GM12878 (cell line): Measurements from ENCODE around the gene KIAA0930. TPM values are rescaled to one million over a fixed set of nuclear protein-coding genes. Genes with fewer than 3 reads are reported as not detected.

Experiments used
- ATAC-seq: fragments of 200-7000 bp; cut with Tn5 transposase; 3 replicates; pipeline ENCODE4 v1.9.1; 2020; ENCODE audit warnings: mild to moderate bottlenecking, moderate library complexity
- BruUV-seq: library from RNA; stranded (reverse); fragments of 400-500 nt; replicated peaks from 2 replicates; lab custom pipeline; 2021; lab: Mats Ljungman, UMichigan
- CTCF ChIA-PET: fragments of 300-600 bp; sonication (Branson Sonifier 250); formaldehyde crosslinking; extraction: SDS; loops from one replicate; lab custom pipeline; 2021; ENCODE audit warnings: inconsistent platforms; lab: Yijun Ruan, JAX
- POLR2A ChIA-PET: fragments of 350-600 bp; formaldehyde crosslinking; extraction: SDS; loops from one replicate; lab custom pipeline; 2021; ENCODE audit warnings: inconsistent platforms; lab: Charles Lee
- RAD21 ChIA-PET: fragments of 300-600 bp; sonication (Branson Sonifier 250); formaldehyde crosslinking; loops from one replicate; lab custom pipeline; 2023; ENCODE audit warnings: antibody characterized with exemption; ENCODE audit not compliant: unreplicated experiment; lab: Charles Lee
- SMC1A ChIA-PET: fragments of 300-600 bp; sonication (Branson Sonifier 250); formaldehyde crosslinking; loops from one replicate; lab custom pipeline; 2023; ENCODE audit not compliant: unreplicated experiment, uncharacterized antibody; lab: Charles Lee
- DNase-seq: peaks from one replicate; pipeline ENCODE4 v3.0.0-alpha.2; 2011; ENCODE audit warnings: low read depth, low spot score
- FAIRE-seq: peaks from 3 replicates; lab custom pipeline; 2011; peaks lifted over from hg19 to GRCh38; lab: Jason Lieb, UNC
- H2AFZ ChIP-seq: 2 replicates; pipeline ENCODE4 v1.6.0; 2011; ENCODE audit warnings: low read depth, low read length, control low read depth; ENCODE audit not compliant: control insufficient read depth
- H3K27ac ChIP-seq: 2 replicates; pipeline ENCODE4 v1.5.1; 2011; ENCODE audit warnings: control low read depth; ENCODE audit not compliant: control insufficient read depth, insufficient read depth
- H3K27me3 ChIP-seq, 2 experiments: replicated peaks in 1 of 2; 2 replicates each; pipeline versions ENCODE4 v1.6.0 to v1.6.1; 2011; ENCODE audit warnings: low read length in 1 of 2; ENCODE audit not compliant: control insufficient read depth in 2 of 2, insufficient read depth in 2 of 2
- H3K36me3 ChIP-seq, 2 experiments: 2 replicates each; pipeline ENCODE4 v1.5.1; 2011; ENCODE audit warnings: low read length in 1 of 2; ENCODE audit not compliant: control insufficient read depth in 2 of 2, insufficient read depth in 2 of 2
- H3K4me1 ChIP-seq: 2 replicates; pipeline ENCODE4 v1.6.1; 2011; ENCODE audit warnings: mild to moderate bottlenecking, low read length, moderate library complexity, mixed read lengths; ENCODE audit not compliant: control insufficient read depth, insufficient read depth
- H3K4me2 ChIP-seq: 2 replicates; pipeline ENCODE4 v1.6.0; 2011; ENCODE audit warnings: control low read depth; ENCODE audit not compliant: control insufficient read depth, insufficient read depth
- H3K4me3 ChIP-seq: fragments of 200-600 bp; sonication (generic); 2 replicates; pipeline ENCODE4 v1.5.1; 2016
- H3K79me2 ChIP-seq: 2 replicates; pipeline ENCODE4 v1.6.0; 2011; ENCODE audit warnings: low read length; ENCODE audit not compliant: control insufficient read depth, insufficient read depth
- H3K9ac ChIP-seq: 2 replicates; pipeline ENCODE4 v1.8.0; 2011; ENCODE audit warnings: low read length, control low read depth, mixed read lengths; ENCODE audit not compliant: control insufficient read depth, insufficient read depth
- H3K9me3 ChIP-seq: replicated peaks from 3 replicates; pipeline ENCODE4 v1.5.1; 2011; ENCODE audit warnings: mild to moderate bottlenecking, low read length; ENCODE audit not compliant: control insufficient read depth, insufficient read depth
- H4K20me1 ChIP-seq: 2 replicates; pipeline ENCODE4 v1.6.0; 2011; ENCODE audit not compliant: control insufficient read depth, insufficient read depth
- BACH1 ChIP-seq: fragments of 450-650 bp; IDR thresholded peaks from 2 replicates; pipeline ENCODE4 v1.6.1; 2017; ENCODE audit warnings: mild to moderate bottlenecking, borderline replicate concordance
- CBX5 ChIP-seq: sonication (generic); IDR thresholded peaks from 2 replicates; pipeline ENCODE4 v1.6.1; 2016; ENCODE audit warnings: low read depth, moderate library complexity, mild to moderate bottlenecking, inconsistent platforms
- EP300 ChIP-seq, 2 experiments: fragments of 150-350 bp in 1 of 2; IDR thresholded peaks; 2 replicates each; pipeline ENCODE4 v1.6.1; 2011 to 2012; ENCODE audit warnings: low read depth in 2 of 2, low read length in 2 of 2, borderline replicate concordance in 1 of 2, improper control_type of control experiment in 1 of 2, inconsistent platforms in 1 of 2; ENCODE audit not compliant: control insufficient read depth in 1 of 2
- EZH2 ChIP-seq: IDR thresholded peaks from 2 replicates; pipeline ENCODE4 v1.6.1; 2012; ENCODE audit warnings: low read depth, mild to moderate bottlenecking, control low read depth, inconsistent platforms, low read length, borderline replicate concordance; ENCODE audit not compliant: control insufficient read depth
- LARP7 ChIP-seq: fragments of 450-650 bp; IDR thresholded peaks from 2 replicates; pipeline ENCODE4 v1.6.1; 2017; ENCODE audit warnings: mild to moderate bottlenecking
- MLLT1 ChIP-seq: fragments of 450-650 bp; IDR thresholded peaks from 2 replicates; pipeline ENCODE4 v1.6.1; 2016; ENCODE audit warnings: mild to moderate bottlenecking
- NFIC ChIP-seq: IDR thresholded peaks from 2 replicates; pipeline ENCODE4 v1.6.1; 2012; ENCODE audit warnings: low read depth, mild to moderate bottlenecking, inconsistent platforms, low read length, moderate library complexity
- SIN3A ChIP-seq: IDR thresholded peaks from 2 replicates; pipeline ENCODE4 v1.6.1; 2012; ENCODE audit warnings: low read depth, low read length, improper control_type of control experiment
- SMAD5 ChIP-seq: IDR thresholded peaks from 2 replicates; pipeline ENCODE4 v1.6.1; 2016; ENCODE audit warnings: antibody characterized with exemption, low read depth
- SMC3 ChIP-seq: IDR thresholded peaks from 2 replicates; pipeline ENCODE4 v1.6.1; 2011; ENCODE audit warnings: low read length, improper control_type of control experiment, borderline replicate concordance
- SRF ChIP-seq, 2 experiments: IDR thresholded peaks; 2 replicates each; pipeline ENCODE4 v1.6.1; 2011; ENCODE audit warnings: low read depth in 2 of 2, low read length in 2 of 2, mild to moderate bottlenecking in 1 of 2, moderate library complexity in 1 of 2
- TAF1 ChIP-seq: IDR thresholded peaks from 2 replicates; pipeline ENCODE4 v1.6.1; 2011; ENCODE audit warnings: mild to moderate bottlenecking, low read depth, low read length, borderline replicate concordance
- TCF3 ChIP-seq: IDR thresholded peaks from 2 replicates; pipeline ENCODE4 v1.6.1; 2012; ENCODE audit warnings: low read depth, mild to moderate bottlenecking, low read length, borderline replicate concordance; ENCODE audit not compliant: insufficient read depth
- WRNIP1 ChIP-seq: IDR thresholded peaks from 2 replicates; pipeline ENCODE4 v1.6.1; 2011; ENCODE audit warnings: low read depth, low read length, improper control_type of control experiment, borderline replicate concordance
- ZNF384 ChIP-seq: IDR thresholded peaks from 2 replicates; pipeline ENCODE4 v1.6.1; 2012; ENCODE audit warnings: low read depth, mild to moderate bottlenecking, low read length, improper control_type of control experiment, borderline replicate concordance
- WGBS: methylation state at CpG from one replicate; pipeline ENCODE4 v1.1.6; 2016; ENCODE audit warnings: low lambda C conversion rate; ENCODE audit not compliant: insufficient replicate concordance, insufficient coverage; ENCODE audit errors: missing lambda C conversion rate; 5-methylcytosine and 5-hydroxymethylcytosine counted together
- in situ Hi-C: fragments of 300-500 bp; cut with MboI; formaldehyde crosslinking; loops from 9 replicates; pipeline ENCODE4 v1.14.3; 2018; ENCODE audit warnings: mixed read lengths
- intact Hi-C: fragments of 100-400 bp; cut with micrococcal nuclease; formaldehyde crosslinking; loops from one replicate; pipeline ENCODE4 v1.14.2; 2022; ENCODE audit not compliant: unreplicated experiment
- polyA plus RNA-seq, 11 experiments: library from polyadenylated mRNA; depleted of rRNA in 4 of 11; unstranded in 6 of 11; stranded (reverse) in 5 of 11; fragments of >200 nt; fragmentation: Nextera tagmentation in 4 of 11; fragmentation: Illumina TruSeq in 1 of 11; extraction: Ambion mirVana in 4 of 11; extraction: Trizol in 1 of 11; gene quantifications; 1 replicate in 1 of 11; 2 replicates in 10 of 11; pipeline versions ENCODE4 v1.2.1 to v1.2.3, GENCODE V29; 2011 to 2016; ENCODE audit warnings: inconsistent platforms in 2 of 11, missing spikeins in 2 of 11, low read depth in 1 of 11
- total RNA-seq, 4 experiments: library from RNA; depleted of rRNA in 3 of 4; stranded (reverse); fragments of >200 nt in 3 of 4; fragmentation: Illumina TruSeq in 1 of 4; extraction: Trizol in 1 of 4; gene quantifications; 2 replicates each; pipeline versions ENCODE4 v1.2.1 to v1.2.3, GENCODE V29; 2013 to 2021

KIAA0930 gene
- total and polyA plus RNA-seq, 10 of the 15 experiments (the other 5 are each of a cell fraction or from before 2014, with no cell fraction given): 3.6 to 125 (median 46.3) TPM

DNA sequence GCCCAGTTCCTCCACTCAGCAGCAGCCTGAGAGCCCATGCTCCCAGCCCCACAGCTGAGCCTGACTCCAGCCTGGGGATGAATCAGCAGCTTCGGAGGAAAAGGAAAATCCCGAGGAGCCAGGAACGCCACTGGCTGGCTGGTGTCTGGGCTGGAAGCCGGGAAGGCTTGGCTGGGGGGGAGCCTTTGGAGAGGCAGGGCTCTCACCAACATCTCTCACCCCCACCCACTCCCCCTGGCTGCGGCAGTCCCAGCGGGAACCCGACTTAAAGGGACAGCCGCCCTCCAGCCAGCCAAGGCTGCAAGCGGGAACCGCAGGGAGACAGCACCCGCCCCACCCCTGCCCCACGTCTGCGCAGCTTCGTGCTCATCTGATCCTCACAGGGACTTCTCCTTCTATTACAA, 28.4 kb downstream of the KIAA0930 start:
- 98% methylated on average over 13 of the region's 14 CpGs for WGBS
- RAD21 ChIA-PET: no interaction called here
- Histone ChIP-seq H3K27me3 (no peaks in the 10 kb centered on the region), H3K36me3 (peaks cover 2 to 18% of the 10 kb centered on the region in 2 experiments; a peak in 3 of 4 replicates), H4K20me1 (no peaks in the 10 kb centered on the region; the same call in 1 of the 2 replicates), H3K79me2 (peaks cover 21% of the 10 kb centered on the region), H3K27ac (no peak overlapping the region), H3K4me3 (no peak overlapping the region), H3K9me3 (no peaks in the 10 kb centered on the region)
- in situ Hi-C loops: no loop called here
- BruUV-seq: no TSS peak
- no peak for ATAC-seq
- TF ChIP-seq EZH2 (no peak), NFIC (no peak), EP300 (IDR thresholded peaks at IDR 0.05; ENCODE audit: borderline replicate concordance in 1 of 2, control insufficient read depth in 1 of 2, low read depth in 2 of 2, low read length in 2 of 2) (no peak), CBX5 (no peak), LARP7 (no peak), ZNF384 (no peak), SMC3 (no peak)
- TF ChIP-seq, all 136 proteins: peak for 0
- DNase-seq: no peak
- no peak for FAIRE-seq
- Histone ChIP-seq H3K9ac (no peak overlapping the region), H3K4me2 (no peak overlapping the region), H2AFZ (no peak overlapping the region), H3K4me1 (peaks cover 15% of the 10 kb centered on the region)
- CTCF ChIA-PET: interaction anchor here (0.6 kb wide), 1 partner anchor 235 kb away, joined by 3 read pairs; no protein-coding TSS in a partner anchor
- POLR2A ChIA-PET: no interaction called here
- SMC1A ChIA-PET: no interaction called here
- intact Hi-C loops: no loop called here

DNA sequence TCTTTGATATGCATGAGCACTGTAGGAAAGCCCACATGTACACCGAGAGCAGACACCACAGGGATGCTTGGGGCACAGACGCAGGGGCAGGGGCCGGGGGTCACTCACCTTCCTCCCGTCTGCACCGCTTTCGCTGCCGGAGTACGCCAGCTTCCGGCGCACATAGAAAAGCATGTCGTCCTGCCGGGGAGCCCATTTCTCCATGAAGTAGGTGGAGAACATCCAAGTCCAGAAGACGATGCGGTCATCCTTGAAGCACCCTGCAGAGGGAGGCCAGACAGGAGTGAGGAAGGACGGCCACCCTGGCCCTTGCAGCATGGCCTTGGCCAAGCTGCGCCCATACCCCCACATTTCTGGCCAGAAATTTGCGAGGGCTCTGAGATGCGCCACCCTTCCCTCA, 28.8 kb downstream of the KIAA0930 start:
- ChIA-PET POLR2A (no interaction called here), SMC1A (no interaction called here), CTCF (interaction anchor here (0.6 to 1.4 kb wide), 2 partner anchors 51 to 234 kb away, joined by 3 to 4 read pairs; no protein-coding TSS in a partner anchor), RAD21 (no interaction called here)
- DNase-seq: no peak
- intact Hi-C loops (no loop called here), in situ Hi-C loops (no loop called here)
- Histone ChIP-seq H3K4me3 (no peak overlapping the region), H3K4me1 (peaks cover 15% of the 10 kb centered on the region), H4K20me1 (no peaks in the 10 kb centered on the region; the same call in 1 of the 2 replicates), H3K9ac (no peak overlapping the region), H3K9me3 (no peaks in the 10 kb centered on the region), H3K36me3 (peaks cover 2 to 18% of the 10 kb centered on the region in 2 experiments; a peak in 3 of 4 replicates), H3K79me2 (peaks cover 21% of the 10 kb centered on the region), H2AFZ (no peak overlapping the region), H3K27ac (no peak overlapping the region), H3K27me3 (no peaks in the 10 kb centered on the region), H3K4me2 (no peak overlapping the region)
- no TSS peak for BruUV-seq
- no peak for ATAC-seq
- no peak for FAIRE-seq
- 96% methylated on average over 18 of the region's 18 CpGs for WGBS
- TF ChIP-seq TAF1 (no peak), SRF (IDR thresholded peaks at IDR 0.05; ENCODE audit: low read depth in 2 of 2, low read length in 2 of 2) (no peak), SIN3A (no peak), TCF3 (no peak), SMAD5 (no peak), WRNIP1 (no peak), MLLT1 (no peak), BACH1 (no peak)
